GM12801 (cell line): ENCODE measurements around the gene C1orf167.

ENCODE experiments used
- TF ChIP-seq, protein P1 (sequence below): IDR thresholded peaks from one replicate; pipeline ENCODE4 v1.5.1; 2011; ENCODE audit warnings: control low read depth; ENCODE audit not compliant: insufficient read length; ENCODE audit errors: extremely low read depth

Gene C1orf167

DNA sequence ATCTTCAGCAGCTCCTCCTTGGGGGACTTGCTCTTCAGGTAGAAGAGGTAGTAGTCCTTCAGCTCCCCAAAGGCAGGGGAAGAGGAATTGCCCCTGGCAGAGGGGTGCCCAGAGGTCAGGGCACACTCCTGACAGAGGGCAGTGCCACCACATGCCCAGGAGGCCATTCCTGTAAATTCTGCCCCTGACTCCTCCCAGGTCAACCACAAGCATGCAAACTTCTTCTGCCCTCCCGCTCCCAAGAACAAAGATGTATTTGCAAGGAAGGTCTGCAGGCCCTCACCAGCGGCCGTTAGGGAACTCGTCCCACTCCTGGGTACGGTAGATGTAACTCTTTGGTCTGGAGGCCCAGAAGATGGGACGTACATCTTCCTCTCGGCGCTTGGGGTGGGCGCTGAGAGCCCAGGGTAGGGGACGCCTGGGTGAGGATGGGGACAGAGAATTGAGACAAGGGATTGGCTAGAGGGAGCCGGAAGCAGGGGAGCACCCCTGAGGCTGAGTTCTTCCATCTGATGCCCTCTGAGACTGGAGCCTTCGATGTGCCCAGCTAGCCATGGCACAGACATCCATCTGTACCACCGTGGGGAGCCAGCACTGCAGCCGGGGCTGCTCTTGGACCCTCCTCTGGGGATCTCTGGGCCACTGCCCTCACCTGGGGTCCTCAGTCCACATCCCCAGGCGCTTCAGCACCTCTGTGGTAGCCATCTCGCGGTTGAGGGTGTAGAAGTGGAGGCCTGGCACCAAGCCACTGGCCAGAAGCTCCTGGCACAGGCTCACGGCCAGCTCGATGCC, 32.6 kb downstream of the C1orf167 start:
- TF ChIP-seq, protein P1, sequence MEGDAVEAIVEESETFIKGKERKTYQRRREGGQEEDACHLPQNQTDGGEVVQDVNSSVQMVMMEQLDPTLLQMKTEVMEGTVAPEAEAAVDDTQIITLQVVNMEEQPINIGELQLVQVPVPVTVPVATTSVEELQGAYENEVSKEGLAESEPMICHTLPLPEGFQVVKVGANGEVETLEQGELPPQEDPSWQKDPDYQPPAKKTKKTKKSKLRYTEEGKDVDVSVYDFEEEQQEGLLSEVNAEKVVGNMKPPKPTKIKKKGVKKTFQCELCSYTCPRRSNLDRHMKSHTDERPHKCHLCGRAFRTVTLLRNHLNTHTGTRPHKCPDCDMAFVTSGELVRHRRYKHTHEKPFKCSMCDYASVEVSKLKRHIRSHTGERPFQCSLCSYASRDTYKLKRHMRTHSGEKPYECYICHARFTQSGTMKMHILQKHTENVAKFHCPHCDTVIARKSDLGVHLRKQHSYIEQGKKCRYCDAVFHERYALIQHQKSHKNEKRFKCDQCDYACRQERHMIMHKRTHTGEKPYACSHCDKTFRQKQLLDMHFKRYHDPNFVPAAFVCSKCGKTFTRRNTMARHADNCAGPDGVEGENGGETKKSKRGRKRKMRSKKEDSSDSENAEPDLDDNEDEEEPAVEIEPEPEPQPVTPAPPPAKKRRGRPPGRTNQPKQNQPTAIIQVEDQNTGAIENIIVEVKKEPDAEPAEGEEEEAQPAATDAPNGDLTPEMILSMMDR = no peak

DNA sequence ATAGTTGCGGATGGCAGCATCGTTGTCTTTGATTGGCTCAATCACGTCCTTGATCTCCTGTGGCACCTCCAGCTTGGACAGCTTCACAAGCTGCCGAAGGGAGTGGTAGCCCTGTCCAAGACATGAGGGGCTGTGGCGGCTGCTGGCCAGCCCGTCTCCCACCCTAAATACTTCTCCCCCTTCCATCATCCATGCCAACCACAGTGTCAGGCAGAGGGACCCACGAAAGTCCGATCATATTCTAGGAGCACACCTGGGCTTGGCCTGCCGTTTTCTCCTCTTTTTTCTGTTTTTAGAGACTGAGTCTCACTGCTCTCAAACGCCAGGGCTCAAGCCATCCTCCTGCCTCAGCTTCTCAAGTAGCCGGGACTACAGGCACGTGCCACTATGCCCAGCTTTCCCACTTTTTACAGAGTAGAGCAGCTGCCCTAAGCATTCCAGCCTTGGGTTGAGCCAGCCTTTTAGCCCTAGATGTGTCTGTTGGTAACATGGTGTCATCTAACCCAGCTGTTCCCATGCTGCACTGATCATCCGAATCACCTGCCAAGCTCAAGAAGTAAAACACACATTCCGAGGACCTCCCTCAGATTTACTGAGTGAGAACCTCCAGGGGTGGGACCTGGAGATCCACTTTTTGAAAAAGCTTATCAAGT, 33.4 kb downstream of the C1orf167 start:
- TF ChIP-seq, protein P1 = no peak

DNA sequence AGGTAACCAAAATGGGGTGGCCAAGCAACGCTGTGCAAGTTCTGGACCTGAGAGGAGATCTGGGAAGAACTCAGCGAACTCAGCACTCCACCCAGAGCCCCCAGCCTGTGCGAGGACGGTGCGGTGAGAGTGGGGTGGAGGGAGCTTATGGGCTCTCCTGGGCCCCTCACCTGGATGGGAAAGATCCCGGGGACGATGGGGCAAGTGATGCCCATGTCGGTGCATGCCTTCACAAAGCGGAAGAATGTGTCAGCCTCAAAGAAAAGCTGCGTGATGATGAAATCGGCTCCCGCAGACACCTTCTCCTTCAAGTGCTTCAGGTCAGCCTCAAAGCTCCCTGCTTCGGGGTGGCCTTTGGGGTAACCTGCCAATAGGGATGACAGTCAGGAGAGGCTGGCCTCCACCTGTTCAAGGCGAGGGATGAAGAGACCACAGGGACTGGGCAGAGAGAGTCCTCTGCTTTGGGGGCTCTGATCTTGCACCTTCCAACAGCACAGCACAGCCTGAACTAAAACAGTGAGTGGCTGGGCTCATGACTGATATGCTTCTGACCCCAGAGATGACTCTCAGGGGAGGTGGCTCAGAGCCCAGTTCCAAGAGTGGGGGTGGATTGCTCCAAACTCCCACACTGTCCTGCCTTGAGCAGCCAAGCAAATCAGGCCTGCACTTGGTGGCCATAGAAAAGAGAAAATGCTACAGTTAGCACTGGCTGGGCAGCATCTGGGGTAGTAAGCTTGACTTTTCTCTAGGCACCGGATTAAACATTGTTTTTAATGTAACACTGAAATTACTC, 34.2 kb downstream of the C1orf167 start:
- TF ChIP-seq, protein P1 = no peak

DNA sequence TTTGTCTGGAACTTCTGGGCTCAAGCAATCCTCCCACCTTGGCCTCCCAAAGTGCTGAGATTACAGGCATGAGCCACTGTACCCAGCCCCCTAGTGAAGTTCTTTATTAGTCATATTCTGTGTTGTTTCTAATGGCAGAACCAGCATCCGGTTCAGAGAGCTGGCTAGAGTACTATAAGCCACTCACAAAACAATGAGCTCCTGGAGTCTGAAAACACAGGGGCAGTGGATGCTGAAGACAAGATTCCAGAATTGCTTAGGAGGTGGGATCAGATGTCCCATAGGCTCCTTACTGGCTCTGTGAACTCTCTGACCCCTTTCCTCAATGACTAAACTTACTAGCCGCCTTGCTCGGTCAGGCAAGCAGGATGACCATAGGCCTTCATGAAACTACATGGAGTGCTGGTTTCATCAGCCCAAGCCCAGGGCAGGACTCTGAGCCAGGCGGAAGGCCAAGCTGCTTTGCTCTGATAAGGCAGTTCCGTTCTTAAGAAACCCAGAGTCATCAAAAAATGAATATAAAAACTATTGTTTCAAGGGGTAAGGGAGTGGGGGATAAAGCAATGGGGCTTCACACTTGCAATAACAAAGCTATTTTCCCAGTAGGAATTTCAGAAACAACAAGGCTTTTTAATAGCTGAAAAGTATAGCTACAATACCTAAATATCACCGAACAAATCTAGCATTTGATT, 35.7 kb downstream of the C1orf167 start:
- TF ChIP-seq, protein P1 = no peak

DNA sequence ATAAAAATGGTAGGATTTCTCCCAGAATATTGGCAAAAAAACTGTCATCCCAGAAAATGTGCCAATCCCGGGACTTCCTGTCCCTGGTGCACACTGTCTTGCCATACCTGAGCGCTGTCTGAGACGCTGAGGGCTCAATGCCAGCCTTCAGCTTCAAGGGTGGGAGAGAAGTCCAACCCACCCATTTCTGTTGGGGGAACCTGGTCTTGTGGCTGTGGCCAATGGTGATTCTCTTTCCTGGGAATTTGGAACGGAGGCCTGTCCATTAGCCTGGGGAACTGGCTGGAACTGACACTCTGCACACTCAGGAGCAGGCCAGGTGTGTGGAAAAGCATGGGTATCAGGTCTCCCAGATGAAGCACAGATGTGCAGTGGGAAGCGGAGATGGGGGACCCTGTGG, 37.1 kb downstream of the C1orf167 start:
- TF ChIP-seq, protein P1 = no peak

DNA sequence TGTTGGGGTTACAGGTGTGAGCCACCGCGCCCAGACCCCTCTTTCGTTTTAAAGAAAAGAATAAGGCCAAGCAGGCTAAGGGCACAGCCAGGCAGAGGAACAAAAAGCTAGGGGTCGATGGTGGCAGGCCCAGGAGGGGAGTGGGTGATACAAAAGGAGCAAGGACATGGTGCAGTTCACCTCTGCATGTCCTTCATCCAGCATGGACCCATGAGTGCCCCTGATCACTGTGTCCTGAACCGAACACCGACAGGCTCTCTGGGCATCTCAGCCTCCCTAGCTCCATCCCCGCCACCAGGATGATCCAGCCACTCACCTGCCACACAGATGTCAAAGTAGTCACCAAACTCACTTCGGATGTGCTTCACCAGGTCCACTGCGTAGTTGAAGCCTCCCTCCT, 37.9 kb downstream of the C1orf167 start:
- TF ChIP-seq, protein P1 = no peak

DNA sequence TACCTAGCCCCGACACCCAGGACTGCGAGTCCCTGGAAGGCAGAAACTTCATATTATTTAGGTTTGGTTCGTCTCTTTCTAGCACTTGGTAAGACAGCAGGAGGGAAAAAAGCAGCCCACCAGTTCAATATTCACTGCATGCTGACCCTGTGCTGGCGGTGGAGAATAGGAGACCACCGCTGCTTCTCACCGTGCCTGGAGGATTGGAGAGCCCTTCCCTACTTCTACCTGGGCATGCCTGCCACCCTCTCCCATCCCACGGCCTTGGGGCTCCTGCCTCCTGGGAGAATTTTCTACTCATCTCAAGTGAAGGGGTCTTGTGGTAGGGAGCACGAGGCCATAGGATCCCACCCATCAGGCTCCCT, 38.4 kb downstream of the C1orf167 start:
- TF ChIP-seq, protein P1 = no peak
